Middle frontal gyrus (tissue), 1 donor: ENCODE data around the gene C14orf180.

Experiments used
- DNase-seq: peaks from one replicate; pipeline ENCODE4 v3.0.0-alpha.2; 2015; ENCODE audit warnings: low spot score; ENCODE audit errors: extremely low spot score

The C14orf180 gene

GRCh38 chr14:104579507-104579906, at the start of gene C14orf180:
Gene C14orf180 (plus strand): TSS chr14:104579764. CDS start chr14:104586431, 6,667 bp downstream.
- DNase-seq = no peak

- DNase-seq = no peak
Measured at GRCh38 chr14:104530646-104531045, 48.9 kb upstream of the C14orf180 start.

GRCh38 chr14:104531421-104532190, 48.0 kb upstream of the C14orf180 start:
- DNase-seq = no peak

- no peak for DNase-seq
Measured at GRCh38 chr14:104532191-104532555, 47.4 kb upstream of the C14orf180 start.

- no peak for DNase-seq
Measured at GRCh38 chr14:104534036-104534435, 45.5 kb upstream of the C14orf180 start.

- DNase-seq = no peak
Measured at GRCh38 chr14:104536942-104537612, 42.5 kb upstream of the C14orf180 start.

- DNase-seq = no peak
Measured at GRCh38 chr14:104537613-104537988, 42.0 kb upstream of the C14orf180 start.

GRCh38 chr14:104541905-104542465, 37.6 kb upstream of the C14orf180 start:
- no peak for DNase-seq

- no peak for DNase-seq
Measured at GRCh38 chr14:104542871-104543830, 36.4 kb upstream of the C14orf180 start.

GRCh38 chr14:104544362-104544961, 35.1 kb upstream of the C14orf180 start:
- DNase-seq = no peak

GRCh38 chr14:104545151-104545941, 34.2 kb upstream of the C14orf180 start:
- peak; percentile 29 for DNase-seq

GRCh38 chr14:104545942-104546501, 33.5 kb upstream of the C14orf180 start:
- no peak for DNase-seq

- DNase-seq = no peak
Measured at GRCh38 chr14:104546591-104547309, 32.8 kb upstream of the C14orf180 start.

- no peak for DNase-seq
Measured at GRCh38 chr14:104547310-104547997, 32.1 kb upstream of the C14orf180 start.

GRCh38 chr14:104547998-104548700, 31.4 kb upstream of the C14orf180 start:
- DNase-seq = no peak

GRCh38 chr14:104548802-104549535, 30.6 kb upstream of the C14orf180 start:
- no peak for DNase-seq
